ENCODE measurements around the gene SLC46A3.

GRCh38 chr13:28725046-28725610, 6.4 kb upstream of the SLC46A3 start:
- TF ChIP-seq CTCF (IDR thresholded peaks at IDR 0.05), result no peak
- no peak for TF ChIP-seq POLR2A (IDR thresholded peaks at IDR 0.05)
- no peak for TF ChIP-seq POLR2AphosphoS5 (IDR thresholded peaks at IDR 0.05)
- no peak for TF ChIP-seq EP300 (IDR thresholded peaks at IDR 0.05)

All from upper lobe of left lung (tissue), 4 donors.